Measurements from ENCODE around the gene NFATC1.

Gene NFATC1

DNA sequence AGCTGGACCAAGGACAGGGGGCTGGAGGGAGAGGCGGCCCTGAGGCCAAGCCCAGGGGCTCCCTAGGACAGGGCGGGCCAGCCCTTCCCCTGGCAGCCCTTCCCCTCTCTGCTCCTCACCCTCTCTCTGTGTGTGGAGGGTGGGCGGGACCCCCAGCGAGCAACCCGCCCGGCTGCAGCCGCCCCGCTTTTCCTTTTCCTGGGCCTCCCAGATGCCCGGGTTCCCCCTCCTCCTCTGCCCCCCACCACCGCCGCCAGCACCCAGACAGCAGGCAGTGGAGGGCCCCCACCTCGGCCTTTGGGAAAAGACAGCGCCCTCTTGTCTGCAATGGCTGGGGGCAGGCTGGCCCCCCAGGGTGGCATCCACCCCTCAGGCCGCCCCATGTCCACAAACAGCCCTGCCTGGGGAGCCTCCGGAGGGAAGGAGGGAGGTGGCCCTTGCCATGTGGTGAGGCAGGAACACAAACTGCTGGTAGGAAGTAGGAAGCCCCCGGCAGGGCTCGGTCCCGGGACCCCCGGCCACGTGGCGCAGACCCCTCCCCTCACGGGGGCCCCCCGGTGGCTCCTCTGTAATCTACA lies 148.7 kb downstream of the NFATC1 start:
- no peak for FAIRE-seq

GRCh38 chr18:79545255-79545654 lies 149.5 kb downstream of the NFATC1 start:
- FAIRE-seq: no peak

- no peak for FAIRE-seq
Measured at GRCh38 chr18:79545736-79546171, 150.0 kb downstream of the NFATC1 start.

DNA sequence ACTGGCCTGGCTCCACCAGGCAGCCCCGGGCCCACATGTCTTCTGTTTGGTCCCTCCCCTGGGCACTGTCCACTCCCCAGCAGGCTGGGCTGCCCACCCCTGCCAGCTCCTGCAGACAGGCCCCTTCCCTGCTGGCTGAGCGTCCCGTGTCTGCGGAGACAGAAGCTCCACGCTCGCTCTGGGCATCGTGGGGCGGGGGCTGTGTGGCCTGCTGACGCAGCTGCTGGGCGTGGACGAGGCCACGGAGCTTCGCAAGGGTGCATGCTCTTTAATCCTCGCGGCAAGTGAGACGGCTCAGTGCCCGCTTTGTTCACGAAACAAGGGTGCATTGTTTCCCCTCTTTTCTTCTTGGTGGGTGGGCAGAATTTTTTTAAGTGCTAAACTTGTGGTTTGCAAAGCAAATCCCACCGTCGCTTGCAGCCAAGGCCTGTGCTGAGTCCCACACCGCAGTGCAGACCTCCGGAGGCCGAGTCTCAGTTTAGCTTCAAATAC lies 151.1 kb downstream of the NFATC1 start:
- FAIRE-seq: no peak

- no peak for FAIRE-seq
Measured at GRCh38 chr18:79547413-79548076, 151.8 kb downstream of the NFATC1 start.

- FAIRE-seq: no peak
Measured at GRCh38 chr18:79548077-79548450, 152.3 kb downstream of the NFATC1 start.

DNA sequence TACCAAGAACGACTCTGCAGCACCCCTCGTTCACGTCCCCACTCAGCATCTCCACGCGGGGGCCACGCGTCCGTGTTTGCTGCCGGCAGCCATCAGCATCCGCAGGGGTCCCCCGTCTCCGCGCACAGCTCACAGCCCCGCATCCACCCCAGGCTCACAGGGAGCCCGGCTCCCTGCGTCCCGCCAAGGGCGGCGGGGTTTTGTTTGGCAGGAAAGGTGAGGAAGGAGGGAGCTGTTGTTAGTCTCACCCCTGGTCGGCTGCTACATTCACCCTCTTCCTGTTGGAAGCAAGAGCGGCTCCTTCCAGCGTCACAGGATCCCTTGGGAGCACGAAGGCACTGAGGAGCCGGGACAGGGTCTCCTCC lies 152.9 kb downstream of the NFATC1 start:
- no peak for FAIRE-seq

DNA sequence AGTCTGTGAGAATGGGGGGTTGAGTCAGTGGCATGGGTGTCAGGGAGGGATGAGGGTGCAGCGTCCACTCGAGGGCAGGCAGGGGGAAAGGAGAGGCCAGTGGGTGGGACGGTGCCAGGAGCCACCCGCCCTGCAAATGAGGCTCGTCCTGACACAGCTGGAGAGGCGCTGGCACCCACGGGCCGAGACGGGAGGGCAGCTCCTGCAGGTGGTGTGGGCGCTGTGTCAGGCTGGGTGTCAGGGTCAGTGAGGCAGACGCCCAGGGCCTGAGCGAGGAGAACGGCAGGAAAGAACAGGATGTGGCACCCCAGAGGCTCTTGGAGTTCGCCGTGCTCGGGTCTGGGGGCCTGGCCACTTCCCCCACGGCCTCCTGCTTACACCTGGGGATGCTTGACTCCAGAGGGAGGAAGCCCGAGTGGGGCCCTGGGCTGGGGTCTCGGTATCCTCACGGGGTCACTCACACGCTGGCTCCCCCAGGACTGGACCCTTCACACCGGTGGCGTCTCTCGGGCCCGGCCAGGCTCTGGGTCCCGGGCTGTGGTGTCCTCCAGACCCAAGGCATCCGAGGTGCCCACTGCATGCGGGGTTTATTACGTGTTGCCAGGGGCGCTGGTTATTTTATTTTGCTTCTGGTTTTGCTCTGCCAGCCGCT lies 153.4 kb downstream of the NFATC1 start:
- FAIRE-seq: no peak

GRCh38 chr18:79549638-79550000 lies 153.9 kb downstream of the NFATC1 start:
- FAIRE-seq: no peak

DNA sequence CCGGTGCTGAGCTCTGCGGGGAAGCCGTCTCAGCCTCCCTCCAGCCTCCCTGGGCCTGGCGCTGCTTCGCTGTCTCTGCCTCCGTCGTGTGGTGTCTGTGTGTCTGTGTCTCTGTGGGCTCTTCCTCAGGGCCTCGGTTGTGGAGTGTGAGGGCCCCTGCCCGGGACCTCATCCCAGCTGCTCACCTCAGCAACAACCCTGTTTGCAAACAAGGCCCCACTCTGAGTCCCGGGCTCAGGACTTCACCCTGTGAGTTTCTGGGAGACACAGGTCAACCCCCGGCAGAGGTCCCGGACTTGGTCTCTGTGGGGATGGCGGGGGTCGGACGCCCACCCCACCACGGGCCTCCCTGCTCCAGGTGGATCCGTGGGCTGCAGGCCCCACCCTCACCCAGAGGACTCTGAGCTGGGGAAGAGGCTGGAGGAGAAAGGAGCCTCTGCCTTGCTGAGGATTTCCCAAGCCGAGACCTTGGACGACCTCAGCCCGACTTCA lies 156.5 kb downstream of the NFATC1 start:
- FAIRE-seq: no peak

- no peak for FAIRE-seq
Measured at GRCh38 chr18:79552696-79553095, 157.0 kb downstream of the NFATC1 start.

GRCh38 chr18:79553154-79553553 lies 157.4 kb downstream of the NFATC1 start:
- FAIRE-seq: no peak

- FAIRE-seq: no peak
Measured at GRCh38 chr18:79553696-79554095, 158.0 kb downstream of the NFATC1 start.

- FAIRE-seq: no peak
Measured at GRCh38 chr18:79554321-79554720, 158.6 kb downstream of the NFATC1 start.

DNA sequence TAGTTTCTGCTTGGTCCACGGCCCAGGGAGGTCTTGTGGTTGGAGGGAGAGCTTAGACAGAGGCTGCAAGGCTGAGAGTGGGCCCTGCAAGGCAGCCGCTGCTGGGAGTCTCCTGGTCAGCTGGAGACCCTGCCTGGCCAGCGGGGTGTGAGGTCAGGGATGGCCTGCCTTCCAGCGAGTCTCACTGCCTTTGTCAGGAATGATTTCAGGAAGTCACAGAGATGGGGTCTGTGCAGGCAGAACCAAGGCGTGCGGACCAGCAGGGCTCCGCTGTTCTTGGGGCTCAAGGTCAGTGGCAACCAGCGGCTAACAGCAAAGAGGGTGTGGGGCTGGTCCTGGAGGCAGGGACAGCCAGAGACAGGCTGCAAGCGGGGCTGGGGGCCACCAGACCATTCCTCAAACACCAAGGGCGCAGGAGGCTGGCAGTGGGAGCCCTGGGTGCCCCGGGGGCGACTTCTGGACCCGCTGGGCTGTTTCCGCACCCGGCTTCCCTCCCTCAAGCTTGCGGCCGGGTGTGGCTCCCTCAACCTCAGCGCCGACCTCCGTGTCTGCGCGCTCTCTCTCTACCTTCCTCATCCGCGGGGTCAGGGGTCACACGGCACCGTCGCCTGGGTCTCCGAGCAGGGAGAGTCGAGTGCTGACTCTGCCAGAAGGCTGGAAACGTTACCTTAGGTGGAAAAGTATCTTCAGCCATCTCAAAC lies 159.4 kb downstream of the NFATC1 start:
- no peak for FAIRE-seq

DNA sequence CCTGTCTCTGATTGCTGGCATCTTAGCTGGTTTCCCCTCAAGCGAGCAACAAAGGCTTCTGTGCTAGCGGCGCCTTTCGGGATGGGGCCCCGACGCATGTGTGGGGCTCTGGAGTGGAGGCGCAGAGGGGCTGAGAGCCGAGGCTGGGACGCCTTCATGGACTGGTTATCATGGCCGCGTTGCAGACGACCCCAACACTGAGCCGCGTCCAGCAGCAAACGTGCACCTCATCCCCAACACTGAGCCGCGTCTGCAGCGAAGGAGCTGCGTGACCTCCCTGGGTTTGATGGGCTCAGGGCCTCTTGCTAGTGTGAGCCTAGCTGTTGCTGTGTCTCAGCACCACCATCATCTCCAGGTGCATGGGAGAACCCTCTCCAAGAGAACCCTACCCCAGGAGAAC lies 160.2 kb downstream of the NFATC1 start:
- FAIRE-seq: no peak

DNA sequence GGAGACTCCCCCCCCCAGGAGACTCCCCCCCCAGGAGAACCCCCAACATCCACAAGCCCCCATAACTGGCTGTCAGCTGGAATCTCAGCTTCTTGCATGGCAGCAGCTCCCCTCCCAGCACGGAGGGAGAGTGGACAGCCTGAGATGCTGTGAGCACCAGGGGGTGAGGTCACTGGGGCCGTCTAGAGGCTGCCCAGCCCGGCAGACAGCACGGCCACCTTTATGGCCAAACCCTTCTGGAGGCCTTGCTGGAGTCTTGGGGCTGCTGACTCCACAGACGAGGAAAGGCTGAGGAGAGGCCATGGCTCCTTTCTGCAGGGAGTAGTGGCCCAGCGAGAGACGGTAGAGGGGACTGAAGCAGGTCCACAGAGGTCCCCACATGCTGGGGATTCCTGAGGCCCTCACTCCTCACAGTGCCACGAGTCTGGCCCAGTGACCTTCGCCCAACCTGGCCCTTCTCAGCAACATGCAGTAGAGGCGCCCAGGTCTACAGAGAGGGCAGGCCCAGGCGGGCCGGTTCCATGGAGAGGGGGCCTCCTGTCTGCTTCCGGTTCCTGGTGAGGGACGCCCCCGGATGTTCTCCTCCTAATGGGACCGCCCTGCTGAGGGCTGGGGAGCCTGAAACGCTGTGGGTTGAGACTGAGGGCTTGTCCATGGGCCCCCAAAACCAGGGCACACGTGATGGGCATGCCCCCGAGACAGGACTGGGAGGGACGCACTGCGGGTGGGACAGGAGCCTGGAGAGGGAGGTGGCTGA lies 161.3 kb downstream of the NFATC1 start:
- FAIRE-seq: no peak

DNA sequence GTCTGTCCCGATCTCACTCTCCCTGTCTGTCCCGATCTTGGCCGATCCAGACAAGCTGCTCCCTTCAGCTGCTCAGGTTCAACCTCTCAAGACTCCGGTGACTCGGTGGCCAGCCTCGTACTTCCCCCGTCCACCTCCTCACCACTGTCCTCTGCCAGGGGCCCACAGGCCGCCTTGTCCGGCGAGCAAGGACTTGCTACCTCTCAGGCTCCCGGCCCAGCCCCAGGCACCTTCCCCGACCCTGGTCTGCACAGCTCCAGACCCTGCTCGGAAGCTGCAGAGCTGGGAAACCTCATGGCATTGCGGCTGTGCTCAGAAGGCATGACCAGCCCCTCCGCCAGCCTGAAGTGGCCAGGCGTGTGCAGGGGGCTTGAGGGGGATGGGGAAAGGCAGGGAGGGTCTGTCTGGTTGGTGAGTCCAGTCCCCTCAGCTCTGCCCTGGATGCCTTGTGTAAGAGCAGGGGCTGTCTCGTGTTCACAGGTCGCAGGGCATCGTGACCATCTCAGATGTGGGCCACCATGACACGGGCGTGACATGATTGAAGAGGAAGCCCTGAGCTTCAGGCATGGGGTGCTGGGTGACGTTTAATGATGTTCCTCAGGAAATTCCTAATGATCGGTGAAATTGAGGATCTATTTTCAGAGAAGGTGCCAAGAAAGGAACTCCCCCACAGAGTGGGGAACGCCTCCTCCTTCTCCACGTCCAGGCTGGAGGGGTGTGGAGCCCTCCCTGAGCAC lies 162.6 kb downstream of the NFATC1 start:
- no peak for FAIRE-seq

GRCh38 chr18:79558933-79559416 lies 163.2 kb downstream of the NFATC1 start:
- no peak for FAIRE-seq

GRCh38 chr18:79559436-79559835 lies 163.7 kb downstream of the NFATC1 start:
- FAIRE-seq: no peak

- no peak for FAIRE-seq
Measured at GRCh38 chr18:79560042-79560860, 164.5 kb downstream of the NFATC1 start.
